K562 (cell line): ENCODE measurements around the gene HOXD12. TPM values are rescaled to one million over a fixed set of nuclear protein-coding genes. Genes with fewer than 3 reads are reported as not detected.

Experiments
- ATAC-seq: fragments of 200-7000 bp; cut with Tn5 transposase; 3 replicates; pipeline ENCODE4 v1.9.1; 2020; ENCODE audit warnings: moderate library complexity
- BruUV-seq: library from RNA; stranded (reverse); fragments of 400-500 nt; replicated peaks from 2 replicates; lab custom pipeline; 2021; lab: Mats Ljungman, UMichigan
- CTCF ChIA-PET: fragments of 300-600 bp; formaldehyde crosslinking; extraction: SDS; loops from one replicate; lab custom pipeline; 2021; ENCODE audit warnings: low intra/inter-chr PET ratio; lab: Yijun Ruan, JAX
- POLR2A ChIA-PET: fragments of 300-600, 350-650 bp; sonication (Branson Sonifier 250); formaldehyde crosslinking; extraction: SDS; loops from one replicate; lab custom pipeline; 2021; ENCODE audit warnings: antibody characterized with exemption, inconsistent platforms; lab: Yijun Ruan, JAX
- DNase-seq, 4 experiments: peaks; one replicate each; pipeline versions ENCODE4 v3.0.0 to v3.0.0-alpha.2; 2011 to 2018; ENCODE audit warnings: low spot score in 3 of 4, mixed read lengths in 3 of 4; ENCODE audit errors: extremely low read depth in 1 of 4
- FAIRE-seq: peaks from 2 replicates; lab custom pipeline; 2011; peaks lifted over from hg19 to GRCh38; lab: Jason Lieb, UNC
- H2AFZ ChIP-seq: 2 replicates; pipeline ENCODE4 v1.6.0; 2011; ENCODE audit warnings: low read depth, low read length, control low read depth, inconsistent platforms
- H3K27ac ChIP-seq: fragments of 200-600 bp; 3 replicates; pipeline ENCODE4 v1.8.0; 2011; ENCODE audit warnings: low read depth, mild to moderate bottlenecking, control low read depth, inconsistent platforms, low read length, moderate library complexity, mixed read lengths; ENCODE audit errors: extremely low read depth
- H3K27me3 ChIP-seq, 2 experiments: fragments of 300-600 bp in 1 of 2; 2 replicates in 1 of 2; 3 replicates in 1 of 2; pipeline versions ENCODE4 v1.6.0 to v1.8.0; 2011; ENCODE audit warnings: inconsistent platforms in 2 of 2, low read length in 2 of 2, mild to moderate bottlenecking in 1 of 2, mixed read lengths in 1 of 2, moderate library complexity in 1 of 2; ENCODE audit not compliant: control insufficient read depth in 2 of 2, insufficient read depth in 2 of 2
- H3K36me3 ChIP-seq: fragments of 300-600 bp; 3 replicates; pipeline ENCODE4 v1.8.0; 2011; ENCODE audit warnings: mild to moderate bottlenecking, low read length, inconsistent platforms; ENCODE audit not compliant: control insufficient read depth, insufficient read depth
- H3K4me1 ChIP-seq, 2 experiments: fragments of 200-600 bp in 1 of 2; replicated peaks in 1 of 2; 2 replicates in 1 of 2; 3 replicates in 1 of 2; pipeline versions ENCODE4 v1.5.1 to v1.8.0; 2011; ENCODE audit warnings: inconsistent platforms in 2 of 2, low read length in 2 of 2, mild to moderate bottlenecking in 1 of 2, mixed read lengths in 1 of 2, moderate library complexity in 1 of 2; ENCODE audit not compliant: control insufficient read depth in 2 of 2, insufficient read depth in 2 of 2
- H3K4me2 ChIP-seq: 2 replicates; pipeline ENCODE4 v1.6.1; 2011; ENCODE audit warnings: low read length, control low read depth, inconsistent platforms, mixed read lengths; ENCODE audit not compliant: insufficient read depth
- H3K4me3 ChIP-seq: fragments of 200-600 bp; sonication (generic), shearing (Covaris generic); 2 replicates; pipeline ENCODE4 v1.5.1; 2016; ENCODE audit warnings: control low read depth, inconsistent platforms
- H3K79me2 ChIP-seq: fragments of 200-600 bp; 3 replicates; pipeline ENCODE4 v1.8.0; 2011; ENCODE audit warnings: low read length, inconsistent platforms; ENCODE audit not compliant: control insufficient read depth, insufficient read depth
- H3K9ac ChIP-seq, 2 experiments: 2 replicates each; pipeline versions ENCODE4 v1.6.0 to v1.6.1; 2011; ENCODE audit warnings: low read depth in 2 of 2, low read length in 2 of 2, control low read depth in 1 of 2, inconsistent platforms in 1 of 2, mild to moderate bottlenecking in 1 of 2, mixed read lengths in 1 of 2; ENCODE audit not compliant: insufficient read depth in 1 of 2
- H3K9me1 ChIP-seq: one replicate; pipeline ENCODE4 v1.6.0; 2011; ENCODE audit warnings: inconsistent platforms, mild to moderate bottlenecking, low read length, moderate library complexity; ENCODE audit not compliant: control insufficient read depth, insufficient read depth
- H3K9me3 ChIP-seq: replicated peaks from 2 replicates; pipeline ENCODE4 v1.5.1; 2011; ENCODE audit warnings: low read depth, low read length, inconsistent platforms; ENCODE audit not compliant: control insufficient read depth, insufficient read depth
- H4K20me1 ChIP-seq: replicated peaks from 2 replicates; pipeline ENCODE4 v1.6.1; 2011; ENCODE audit warnings: low read length, inconsistent platforms, mixed read lengths; ENCODE audit not compliant: control insufficient read depth, insufficient read depth
- ELF4 ChIP-seq: fragments of 450-650 bp; formaldehyde crosslinking; IDR thresholded peaks from 2 replicates; pipeline ENCODE4 v1.4.0; 2022; ENCODE audit warnings: missing genetic modification characterization
- FIP1L1 ChIP-seq: fragments of 200-400 bp; formaldehyde crosslinking; IDR thresholded peaks from 2 replicates; pipeline ENCODE4 v1.6.1; 2018; ENCODE audit warnings: mild to moderate bottlenecking, low read depth, low read length; ENCODE audit not compliant: poor library complexity, severe bottlenecking
- FOS ChIP-seq: IDR thresholded peaks from 3 replicates; pipeline ENCODE4 v1.6.1; 2011; ENCODE audit not compliant: insufficient read length; ENCODE audit errors: extremely low read depth
- FOXJ2 ChIP-seq: fragments of 200-800 bp; sonication (Bioruptor generic); IDR thresholded peaks from 2 replicates; pipeline ENCODE4 v1.6.1; 2016; ENCODE audit warnings: missing genetic modification characterization, missing compliant biosample characterization
- GATA2 ChIP-seq: sonication (generic); formaldehyde crosslinking; IDR thresholded peaks from 2 replicates; pipeline ENCODE4 v1.4.0; 2020; ENCODE audit warnings: mild to moderate bottlenecking, missing genetic modification reagents
- GTF2E2 ChIP-seq: fragments of 200-800 bp; sonication (Bioruptor generic); IDR thresholded peaks from 2 replicates; pipeline ENCODE4 v1.6.1; 2016; ENCODE audit warnings: missing genetic modification characterization, missing compliant biosample characterization
- ILK ChIP-seq: fragments of 450-650 bp; IDR thresholded peaks from 2 replicates; pipeline ENCODE4 v1.6.1; 2016; ENCODE audit warnings: missing genetic modification characterization, low read depth, mild to moderate bottlenecking, missing compliant biosample characterization, moderate library complexity, borderline replicate concordance
- KLF6 ChIP-seq: fragments of 250-450 bp; sonication (Bioruptor Pico); IDR thresholded peaks from 2 replicates; pipeline ENCODE4 v1.4.0; 2020; ENCODE audit warnings: mild to moderate bottlenecking, moderate library complexity, borderline replicate concordance
- LCOR ChIP-seq: sonication (generic); formaldehyde crosslinking; IDR thresholded peaks from 2 replicates; pipeline ENCODE4 v1.8.0; 2022; ENCODE audit warnings: mild to moderate bottlenecking, missing genetic modification reagents
- NONO ChIP-seq, 2 experiments: fragments of 200-400 bp in 1 of 2; fragments of 450-650 bp in 1 of 2; formaldehyde crosslinking in 1 of 2; IDR thresholded peaks; 2 replicates each; pipeline ENCODE4 v1.6.1; 2017; ENCODE audit warnings: low read depth in 2 of 2, mild to moderate bottlenecking in 2 of 2, moderate library complexity in 2 of 2, low read length in 1 of 2
- RAD21 ChIP-seq, 2 experiments: fragments of 250-450 bp in 1 of 2; fragments of 450-650 bp in 1 of 2; sonication (Bioruptor Pico) in 1 of 2; formaldehyde crosslinking in 1 of 2; IDR thresholded peaks in 1 of 2; conservative IDR thresholded peaks in 1 of 2; 2 replicates each; pipeline versions ENCODE4 v1.4.0 to v1.8.0; 2020 to 2022; ENCODE audit warnings: mild to moderate bottlenecking in 2 of 2, moderate library complexity in 1 of 2
- SNRNP70 ChIP-seq: fragments of 200-400 bp; formaldehyde crosslinking; optimal IDR thresholded peaks from 2 replicates; pipeline ENCODE3; 2017; ENCODE audit warnings: low read depth, low read length
- SRF ChIP-seq, 2 experiments: fragments of 250-450, 450-650 bp in 1 of 2; sonication (Bioruptor Pico) in 1 of 2; sonication (generic) in 1 of 2; formaldehyde crosslinking; IDR thresholded peaks; 2 replicates each; pipeline versions ENCODE4 v1.5.0 to v1.5.1; 2020 to 2022; ENCODE audit warnings: mild to moderate bottlenecking in 1 of 2, missing genetic modification reagents in 1 of 2
- ZNF3 ChIP-seq: fragments of 250-450 bp; sonication (Bioruptor Pico); IDR thresholded peaks from 2 replicates; pipeline ENCODE4 v1.5.0; 2021; ENCODE audit warnings: mild to moderate bottlenecking, moderate library complexity
- ZNF717 ChIP-seq: fragments of 250-450 bp; sonication (Bioruptor Pico); IDR thresholded peaks from 2 replicates; pipeline ENCODE4 v1.5.0; 2021
- WGBS: fragments of 100-300 bp; shearing (Covaris generic); methylation state at CpG from one replicate; pipeline ENCODE4 v1.1.6; 2016; ENCODE audit warnings: low coverage, mixed read lengths; ENCODE audit not compliant: insufficient coverage; ENCODE audit errors: missing lambda C conversion rate; 5-methylcytosine and 5-hydroxymethylcytosine counted together
- in situ Hi-C: fragments of 300-500 bp; cut with MboI; formaldehyde crosslinking; loops from 4 replicates; pipeline ENCODE4 v1.15.0; 2018; ENCODE audit warnings: inconsistent platforms, mixed read lengths
- intact Hi-C: fragments of 100-400 bp; cut with micrococcal nuclease; formaldehyde crosslinking; loops from 2 replicates; pipeline ENCODE4 v1.14.2; 2022
- polyA plus RNA-seq, 8 experiments: library from polyadenylated mRNA; depleted of rRNA in 4 of 8; stranded (reverse) in 5 of 8; unstranded in 3 of 8; fragments of >200 nt; fragmentation: Nextera tagmentation in 2 of 8; fragmentation: Illumina TruSeq in 1 of 8; extraction: Ambion mirVana in 2 of 8; extraction: Trizol in 1 of 8; gene quantifications; 2 replicates each; pipeline versions ENCODE4 v1.2.1 to v1.2.3, GENCODE V29; 2011 to 2014; ENCODE audit warnings: inconsistent platforms in 1 of 8, missing spikeins in 1 of 8
- total RNA-seq, 7 experiments: library from RNA; depleted of rRNA in 6 of 7; stranded (reverse); fragments of >200 nt in 6 of 7; fragmentation: Illumina TruSeq in 2 of 7; extraction: Trizol in 2 of 7; gene quantifications; 2 replicates each; pipeline versions ENCODE4 v1.2.1 to v1.2.3, GENCODE V29; 2011 to 2021; ENCODE audit warnings: low replicate concordance in 1 of 7
- TF ChIP-seq, protein P1 (sequence below): fragments of 450-650 bp; IDR thresholded peaks from 2 replicates; pipeline ENCODE4 v1.6.1; 2018; ENCODE audit warnings: mild to moderate bottlenecking, low read depth; ENCODE audit not compliant: partially characterized antibody
- TF ChIP-seq, protein P2 (sequence below): fragments of 450-650 bp; formaldehyde crosslinking; IDR thresholded peaks from 2 replicates; pipeline ENCODE4 v1.4.0; 2022; ENCODE audit warnings: missing genetic modification characterization

HOXD12 gene
- total and polyA plus RNA-seq, 9 of the 15 experiments (the other 6 are each of a cell fraction or from before 2014, with no cell fraction given): not detected

DNA sequence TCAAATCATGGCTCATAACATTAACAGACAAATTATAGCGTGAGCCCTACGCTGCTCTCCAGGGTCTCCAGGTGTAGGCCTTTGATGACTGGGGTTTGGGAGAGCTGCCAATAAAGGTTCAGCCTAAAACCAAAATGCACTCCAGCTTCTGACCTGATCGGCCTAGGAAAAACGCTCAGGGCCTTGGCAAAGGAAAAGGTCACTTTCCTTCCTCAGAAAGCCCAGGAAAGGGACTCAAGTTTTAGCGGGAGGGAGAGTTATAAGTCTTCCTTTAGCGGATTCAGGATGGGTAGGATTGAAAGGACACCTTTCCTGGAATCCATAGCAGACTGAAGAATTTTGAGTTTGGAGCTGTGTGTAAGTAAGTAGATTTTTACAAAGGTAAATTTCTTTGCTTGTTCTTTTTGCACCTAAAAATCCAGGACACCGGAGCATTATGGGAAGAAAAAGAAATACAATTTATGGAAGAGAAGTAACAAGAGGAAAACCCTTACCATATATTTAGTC, 24.6 kb upstream of the HOXD12 start:
- peak overlapping the region; percentile 54; the same call in 1 of the 2 replicates for H3K4me2 ChIP-seq
- CTCF ChIA-PET: no interaction called here
- no peak overlapping the region for H3K4me3 ChIP-seq
- no peak overlapping the region for H3K27ac ChIP-seq
- no peaks in the 10 kb centered on the region for H3K9me3 ChIP-seq
- H4K20me1 ChIP-seq: no peaks in the 10 kb centered on the region; the same call in 1 of the 2 replicates
- H3K9ac ChIP-seq: no peak overlapping the region
- 5% methylated on average over 7 of the region's 7 CpGs for WGBS
- ATAC-seq: no peak
- no peak for FAIRE-seq
- no peak for DNase-seq
- POLR2A ChIA-PET: interaction anchor here (0.7 to 1.0 kb wide), 2 partner anchors 73 to 1393 kb away, joined by 3 read pairs; partner anchors contain the start of gene LNPK
- H3K79me2 ChIP-seq: no peaks in the 10 kb centered on the region
- in situ Hi-C loops: loop anchor here (10.0 to 25.0 kb wide), 2 partner anchors 390 to 1038 kb away; no protein-coding TSS in a partner anchor
- no TSS peak for BruUV-seq
- H3K4me1 ChIP-seq: peaks cover 3 to 20% of the 10 kb centered on the region in 2 experiments; a peak in 3 of 5 replicates
- intact Hi-C loops: loop anchor here (10.0 kb wide), 1 partner anchor 210 kb away; no protein-coding TSS in a partner anchor
- no peak for TF ChIP-seq KLF6
- TF ChIP-seq FOS: no peak
- TF ChIP-seq LCOR (CRISPR knock-in tag): no peak
- no peak for TF ChIP-seq NONO (IDR thresholded peaks at IDR 0.05; ENCODE audit: low read depth in 2 of 2, low read length in 1 of 2)
- no peak for TF ChIP-seq RAD21 (CRISPR knock-in tag; conservative IDR thresholded peaks at IDR 0.05 in 1 of 2, IDR thresholded peaks at IDR 0.05 in 1 of 2)
- no peak for TF ChIP-seq ELF4 (CRISPR knock-in tag)
- TF ChIP-seq ZNF3 (CRISPR knock-in tag): no peak
- no peak for TF ChIP-seq ZNF717 (CRISPR knock-in tag)
- no peak for TF ChIP-seq SRF (CRISPR knock-in tag; IDR thresholded peaks at IDR 0.05)
- no peak for TF ChIP-seq FOXJ2
- TF ChIP-seq, protein P1, sequence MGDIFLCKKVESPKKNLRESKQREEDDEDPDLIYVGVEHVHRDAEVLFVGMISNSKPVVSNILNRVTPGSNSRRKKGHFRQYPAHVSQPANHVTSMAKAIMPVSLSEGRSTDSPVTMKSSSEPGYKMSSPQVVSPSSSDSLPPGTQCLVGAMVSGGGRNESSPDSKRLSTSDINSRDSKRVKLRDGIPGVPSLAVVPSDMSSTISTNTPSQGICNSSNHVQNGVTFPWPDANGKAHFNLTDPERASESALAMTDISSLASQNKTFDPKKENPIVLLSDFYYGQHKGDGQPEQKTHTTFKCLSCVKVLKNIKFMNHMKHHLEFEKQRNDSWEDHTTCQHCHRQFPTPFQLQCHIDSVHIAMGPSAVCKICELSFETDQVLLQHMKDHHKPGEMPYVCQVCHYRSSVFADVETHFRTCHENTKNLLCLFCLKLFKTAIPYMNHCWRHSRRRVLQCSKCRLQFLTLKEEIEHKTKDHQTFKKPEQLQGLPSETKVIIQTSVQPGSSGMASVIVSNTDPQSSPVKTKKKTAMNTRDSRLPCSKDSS: no peak
- TF ChIP-seq SNRNP70: no peak
- TF ChIP-seq GTF2E2 (tag): no peak
- TF ChIP-seq FIP1L1: no peak
- no peak for TF ChIP-seq ILK (tag)
- TF ChIP-seq, protein P2, sequence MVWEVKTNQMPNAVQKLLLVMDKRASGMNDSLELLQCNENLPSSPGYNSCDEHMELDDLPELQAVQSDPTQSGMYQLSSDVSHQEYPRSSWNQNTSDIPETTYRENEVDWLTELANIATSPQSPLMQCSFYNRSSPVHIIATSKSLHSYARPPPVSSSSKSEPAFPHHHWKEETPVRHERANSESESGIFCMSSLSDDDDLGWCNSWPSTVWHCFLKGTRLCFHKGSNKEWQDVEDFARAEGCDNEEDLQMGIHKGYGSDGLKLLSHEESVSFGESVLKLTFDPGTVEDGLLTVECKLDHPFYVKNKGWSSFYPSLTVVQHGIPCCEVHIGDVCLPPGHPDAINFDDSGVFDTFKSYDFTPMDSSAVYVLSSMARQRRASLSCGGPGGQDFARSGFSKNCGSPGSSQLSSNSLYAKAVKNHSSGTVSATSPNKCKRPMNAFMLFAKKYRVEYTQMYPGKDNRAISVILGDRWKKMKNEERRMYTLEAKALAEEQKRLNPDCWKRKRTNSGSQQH: no peak
- TF ChIP-seq GATA2: no peak
- H3K27me3 ChIP-seq: peaks cover 65 to 66% of the 10 kb centered on the region in 2 experiments
- H2AFZ ChIP-seq: peak overlapping the region; percentile 48; the same call in 1 of the 2 replicates
- H3K9me1 ChIP-seq: no peaks in the 10 kb centered on the region
- no peaks in the 10 kb centered on the region for H3K36me3 ChIP-seq
